Breast epithelium (tissue), 3 donors: Measurements from ENCODE around the gene UGT1A1.

ENCODE experiments used
- CTCF ChIP-seq, 3 donors: fragments of 450-650 bp; IDR thresholded peaks; one replicate each; pipeline ENCODE4 v1.5.1; 2016 to 2017; ENCODE audit warnings: antibody characterized with exemption in 3 of 3, mild to moderate bottlenecking in 3 of 3, moderate library complexity in 3 of 3
- POLR2A ChIP-seq: fragments of 450-650 bp; IDR thresholded peaks from one replicate; pipeline ENCODE4 v1.6.1; 2016; ENCODE audit warnings: antibody characterized with exemption, mild to moderate bottlenecking, moderate library complexity
- POLR2AphosphoS5 ChIP-seq, 3 donors: sonication (generic); formaldehyde crosslinking; IDR thresholded peaks; one replicate each; pipeline ENCODE4 v1.6.1; 2017; ENCODE audit warnings: antibody characterized with exemption in 3 of 3

GRCh38 chr2:233815861-233816260 lies 55.8 kb downstream of the UGT1A1 start:
- TF ChIP-seq CTCF (IDR thresholded peaks at IDR 0.05): no peak
- no peak for TF ChIP-seq POLR2AphosphoS5 (IDR thresholded peaks at IDR 0.05)
- TF ChIP-seq POLR2A: no peak
